Measurements from ENCODE around the gene UBR1. TPM values are rescaled to one million over a fixed set of nuclear protein-coding genes. Genes with fewer than 3 reads are reported as not detected.

UBR1 gene
- total RNA-seq, 4 donors from 2014 or later, result 20.2 to 31.3 (median 22.5) TPM

GRCh38 chr15:43118286-43118685, 12.4 kb upstream of the UBR1 start:
- no peak for TF ChIP-seq POLR2A (IDR thresholded peaks at IDR 0.05)
- TF ChIP-seq CTCF (IDR thresholded peaks at IDR 0.05 in 4 of 5, conservative IDR thresholded peaks at IDR 0.05 in 1 of 5), result no peak
- Histone ChIP-seq H3K27me3 (no peaks in the 10 kb centered on the region), H3K36me3 (no peaks in the 10 kb centered on the region), H3K4me1 (peaks cover 0 to 2% of the 10 kb centered on the region in 2 donors), H3K9me3 (no peaks in the 10 kb centered on the region), H3K4me3 (no peak overlapping the region), H3K27ac (no peak overlapping the region)
- no peak for ATAC-seq
- DNase-seq, result no peak
- in situ Hi-C loops (cut with MboI; ENCODE audit: low sequenced_read_pairs in 4 of 4), result no loop called here
- intact Hi-C loops (cut with DNase I; ENCODE audit: low total_unique reads), result no loop called here

- no peaks in the 10 kb centered on the region for H3K9me3 ChIP-seq
- peaks cover 0 to 4% of the 10 kb centered on the region in 2 donors for H3K4me1 ChIP-seq
- no peaks in the 10 kb centered on the region for H3K27me3 ChIP-seq
- H3K27ac ChIP-seq, result no peak overlapping the region
- no peak overlapping the region for H3K4me3 ChIP-seq
- TF ChIP-seq CTCF (IDR thresholded peaks at IDR 0.05 in 4 of 5, conservative IDR thresholded peaks at IDR 0.05 in 1 of 5), result no peak
- TF ChIP-seq POLR2A (IDR thresholded peaks at IDR 0.05), result no peak
- H3K36me3 ChIP-seq, result no peaks in the 10 kb centered on the region
- no peak for DNase-seq
- ATAC-seq, result no peak
- in situ Hi-C loops (cut with MboI; ENCODE audit: low sequenced_read_pairs in 4 of 4), result no loop called here
- intact Hi-C loops (cut with DNase I; ENCODE audit: low total_unique reads), result no loop called here
Measured at GRCh38 chr15:43111354-43111753, 5.5 kb upstream of the UBR1 start.

GRCh38 chr15:43107751-43108150, 1.9 kb upstream of the UBR1 start:
- H3K4me3 ChIP-seq, result no peak overlapping the region
- intact Hi-C loops (cut with DNase I; ENCODE audit: low total_unique reads), result loop anchor here (2.0 to 10.0 kb wide), 3 partner anchors 77 to 227 kb away; partner anchors contain the start of genes CCNDBP1 and LCMT2
- ATAC-seq (no peak), DNase-seq (no peak)
- no peaks in the 10 kb centered on the region for H3K9me3 ChIP-seq
- no peak overlapping the region for H3K27ac ChIP-seq
- in situ Hi-C loops (cut with MboI; ENCODE audit: low sequenced_read_pairs in 4 of 4), result no loop called here
- no peak for TF ChIP-seq CTCF (IDR thresholded peaks at IDR 0.05 in 4 of 5, conservative IDR thresholded peaks at IDR 0.05 in 1 of 5)
- no peak for TF ChIP-seq POLR2A (IDR thresholded peaks at IDR 0.05)
- peaks cover 23 to 31% of the 10 kb centered on the region in 2 donors for H3K4me1 ChIP-seq
- H3K27me3 ChIP-seq, result no peaks in the 10 kb centered on the region
- H3K36me3 ChIP-seq, result no peaks in the 10 kb centered on the region

- DNase-seq (no peak), ATAC-seq (no peak)
- Histone ChIP-seq H3K4me1 (peaks cover 31 to 44% of the 10 kb centered on the region in 2 donors), H3K27ac (peak overlapping the region; percentile 77 to 95 (median 90)), H3K9me3 (no peaks in the 10 kb centered on the region), H3K36me3 (no peaks in the 10 kb centered on the region), H3K27me3 (no peaks in the 10 kb centered on the region), H3K4me3 (peak overlapping the region; percentile 69 to 98 (median 84))
- TF ChIP-seq CTCF (IDR thresholded peaks at IDR 0.05 in 4 of 5, conservative IDR thresholded peaks at IDR 0.05 in 1 of 5) (no peak), POLR2A (IDR thresholded peaks at IDR 0.05) (no peak)
- intact Hi-C loops (cut with DNase I; ENCODE audit: low total_unique reads) (loop anchor here (2.0 to 10.0 kb wide), 3 partner anchors 78 to 228 kb away; partner anchors contain the start of genes CCNDBP1 and LCMT2), in situ Hi-C loops (cut with MboI; ENCODE audit: low sequenced_read_pairs in 4 of 4) (no loop called here)
Measured at GRCh38 chr15:43106486-43106829, 620 bp upstream of the UBR1 start.

All from gastrocnemius medialis (tissue), 4 donors.